Neural cell (in vitro differentiated cells): ENCODE measurements around the gene FGF21. TPM values are rescaled to one million over a fixed set of nuclear protein-coding genes. Genes with fewer than 3 reads are reported as not detected.

Experiments used
- H2AFZ ChIP-seq: fragments of 200-600, 300-800 bp; sonication (generic), shearing (Covaris generic); 2 replicates; pipeline ENCODE4 v1.6.0; 2014; ENCODE audit warnings: low read depth, mild to moderate bottlenecking, antibody characterized with exemption, low read length, moderate library complexity
- H3F3A ChIP-seq: fragments of 200-600 bp; shearing (Covaris generic); 2 replicates; pipeline ENCODE4 v1.6.1; 2016; ENCODE audit warnings: mild to moderate bottlenecking, moderate library complexity, mixed read lengths, antibody characterized with exemption, low read length; ENCODE audit not compliant: insufficient read depth, poor library complexity, severe bottlenecking
- H3K27ac ChIP-seq: fragments of 200-600, 300-800 bp; sonication (generic), shearing (Covaris generic); 2 replicates; pipeline ENCODE4 v1.5.1; 2014; ENCODE audit warnings: mild to moderate bottlenecking, low read length, moderate library complexity
- H3K27me3 ChIP-seq: fragments of 300-800, 200-600 bp; sonication (generic), shearing (Covaris generic); 2 replicates; pipeline ENCODE4 v1.6.0; 2014; ENCODE audit warnings: mild to moderate bottlenecking, low read depth, low read length, moderate library complexity; ENCODE audit not compliant: insufficient read depth
- H3K36me3 ChIP-seq: fragments of 300-800, 200-600 bp; sonication (generic), shearing (Covaris generic); 2 replicates; pipeline ENCODE4 v1.5.1; 2014; ENCODE audit warnings: mild to moderate bottlenecking, antibody characterized with exemption, low read length, moderate library complexity; ENCODE audit not compliant: insufficient read depth
- H3K4me2 ChIP-seq: fragments of 300-800, 200-600 bp; sonication (generic), shearing (Covaris generic); 2 replicates; pipeline ENCODE4 v1.6.0; 2014; ENCODE audit warnings: mild to moderate bottlenecking, low read length
- H3K4me3 ChIP-seq: fragments of 300-800, 200-600 bp; sonication (generic), shearing (Covaris generic); 2 replicates; pipeline ENCODE4 v1.5.1; 2014; ENCODE audit warnings: mild to moderate bottlenecking, low read length, moderate library complexity
- H3K79me2 ChIP-seq: fragments of 200-600 bp; shearing (Covaris generic); replicated peaks from 2 replicates; pipeline ENCODE4 v1.6.0; 2014; ENCODE audit warnings: mild to moderate bottlenecking, low read length, moderate library complexity; ENCODE audit not compliant: insufficient read depth
- H3K9ac ChIP-seq: fragments of 300-800, 200-600 bp; sonication (generic), shearing (Covaris generic); 2 replicates; pipeline ENCODE4 v1.6.1; 2016; ENCODE audit warnings: mild to moderate bottlenecking, low read length, mixed read lengths
- H3K9me2 ChIP-seq: fragments of 200-600 bp; shearing (Covaris generic); 2 replicates; pipeline ENCODE4 v1.6.1; 2016; ENCODE audit warnings: mild to moderate bottlenecking, low read length, mixed read lengths; ENCODE audit not compliant: insufficient read depth
- H3K9me3 ChIP-seq: fragments of 200-600, 300-800 bp; sonication (generic), shearing (Covaris generic); 2 replicates; pipeline ENCODE4 v1.6.1; 2016; ENCODE audit warnings: mild to moderate bottlenecking, mixed run types, low read length, moderate library complexity, mixed read lengths
- H4K20me1 ChIP-seq: fragments of 200-600 bp; shearing (Covaris generic); 2 replicates; pipeline ENCODE4 v1.6.1; 2016; ENCODE audit warnings: mild to moderate bottlenecking, mixed run types; ENCODE audit not compliant: insufficient read depth
- CTCF ChIP-seq: fragments of 450-650 bp; IDR thresholded peaks from 2 replicates; pipeline ENCODE4 v1.5.1; 2014; ENCODE audit warnings: antibody characterized with exemption, mild to moderate bottlenecking, moderate library complexity; ENCODE audit not compliant: poor library complexity, severe bottlenecking
- EP300 ChIP-seq: fragments of 450-650 bp; conservative IDR thresholded peaks from 2 replicates; pipeline ENCODE4 v1.6.1; 2014; ENCODE audit warnings: antibody characterized with exemption, mild to moderate bottlenecking, moderate library complexity; ENCODE audit not compliant: poor library complexity, severe bottlenecking
- EZH2 ChIP-seq: fragments of 200-600, 300-800 bp; shearing (Covaris generic), sonication (generic); IDR thresholded peaks from 2 replicates; pipeline ENCODE4 v1.6.1; 2014; ENCODE audit warnings: antibody characterized with exemption, low read length, borderline replicate concordance, mild to moderate bottlenecking; ENCODE audit not compliant: insufficient read depth, poor library complexity, severe bottlenecking
- MXI1 ChIP-seq: fragments of 450-650 bp; conservative IDR thresholded peaks from 2 replicates; pipeline ENCODE4 v1.6.1; 2014; ENCODE audit warnings: antibody characterized with exemption, mild to moderate bottlenecking; ENCODE audit not compliant: poor library complexity, severe bottlenecking
- POLR2AphosphoS5 ChIP-seq: IDR thresholded peaks from 2 replicates; pipeline ENCODE4 v1.6.1; 2012
- RAD21 ChIP-seq: fragments of 450-650 bp; conservative IDR thresholded peaks from 2 replicates; pipeline ENCODE4 v1.6.1; 2014; ENCODE audit warnings: antibody characterized with exemption, mild to moderate bottlenecking, moderate library complexity
- REST ChIP-seq: IDR thresholded peaks from 2 replicates; pipeline ENCODE4 v1.6.1; 2012; ENCODE audit warnings: borderline replicate concordance
- SMC3 ChIP-seq: fragments of 450-650 bp; conservative IDR thresholded peaks from 2 replicates; pipeline ENCODE4 v1.6.1; 2014; ENCODE audit warnings: antibody characterized with exemption, mild to moderate bottlenecking, moderate library complexity; ENCODE audit not compliant: poor library complexity
- TAF1 ChIP-seq: IDR thresholded peaks from 2 replicates; pipeline ENCODE4 v1.6.1; 2012; ENCODE audit warnings: low read depth
- polyA plus RNA-seq: library from polyadenylated mRNA; depleted of rRNA; stranded (reverse); fragments of >200 nt; gene quantifications from 2 replicates; pipeline ENCODE4 v1.2.3, GENCODE V29; 2014

FGF21 gene
- polyA plus RNA-seq, 1 donor from 2014 or later = not detected

GRCh38 chr19:48735031-48735615 is 20.2 kb upstream of the FGF21 start:
- H3F3A ChIP-seq = no peaks in the 10 kb centered on the region
- H3K36me3 ChIP-seq = no peaks in the 10 kb centered on the region
- H4K20me1 ChIP-seq = no peaks in the 10 kb centered on the region
- H3K79me2 ChIP-seq = no peaks in the 10 kb centered on the region
- TF ChIP-seq TAF1 = no peak
- TF ChIP-seq EP300 = no peak
- TF ChIP-seq REST = no peak
- no peak for TF ChIP-seq POLR2AphosphoS5
- no peak for TF ChIP-seq CTCF
- TF ChIP-seq SMC3 = no peak
- no peak for TF ChIP-seq RAD21
- TF ChIP-seq MXI1 = no peak
- no peak for TF ChIP-seq EZH2
- H3K9me3 ChIP-seq = no peaks in the 10 kb centered on the region
- H2AFZ ChIP-seq = no peak overlapping the region
- peaks cover 12% of the 10 kb centered on the region for H3K27me3 ChIP-seq
- peak overlapping the region; percentile 38 for H3K4me3 ChIP-seq
- H3K9ac ChIP-seq = no peak overlapping the region
- H3K9me2 ChIP-seq = no peaks in the 10 kb centered on the region
- no peak overlapping the region for H3K4me2 ChIP-seq
- no peak overlapping the region for H3K27ac ChIP-seq

GRCh38 chr19:48737360-48737998 is 17.8 kb upstream of the FGF21 start:
- Histone ChIP-seq H3K4me3 (no peak overlapping the region), H3K27ac (no peak overlapping the region)

More at GRCh38 chr19:48737360-48737998, 17.8 kb upstream of the FGF21 start:
- Histone ChIP-seq H3K79me2 (no peaks in the 10 kb centered on the region), H3K36me3 (no peaks in the 10 kb centered on the region), H4K20me1 (no peaks in the 10 kb centered on the region), H3K9me3 (no peaks in the 10 kb centered on the region), H3F3A (no peaks in the 10 kb centered on the region), H3K4me2 (no peak overlapping the region), H2AFZ (no peak overlapping the region), H3K9me2 (no peaks in the 10 kb centered on the region), H3K9ac (no peak overlapping the region), H3K27me3 (peaks cover 13% of the 10 kb centered on the region)
- TF ChIP-seq EZH2 = no peak
- no peak for TF ChIP-seq RAD21
- TF ChIP-seq REST = no peak
- no peak for TF ChIP-seq SMC3
- TF ChIP-seq TAF1 = no peak
- no peak for TF ChIP-seq CTCF
- no peak for TF ChIP-seq POLR2AphosphoS5
- TF ChIP-seq EP300 = no peak
- TF ChIP-seq MXI1 = no peak
